Measurements from ENCODE around the gene LONP2. TPM values are rescaled to one million over a fixed set of nuclear protein-coding genes. Genes with fewer than 3 reads are reported as not detected.

The LONP2 gene
- total and polyA plus RNA-seq, 2 of the 13 experiments (the other 11 are each of a cell fraction or from before 2014, with no cell fraction given) = 39.2 to 63.3 TPM

GRCh38 chr16:48385253-48386150 is 141.4 kb downstream of the LONP2 start, which contains the start of gene SIAH1 (continued):
- TF ChIP-seq AHDC1 (CRISPR knock-in tag; IDR thresholded peaks at IDR 0.05; ENCODE audit: borderline replicate concordance) (no peak), ZNF280D (CRISPR knock-in tag; IDR thresholded peaks at IDR 0.05) (no peak), ZC3H13 (CRISPR knock-in tag; IDR thresholded peaks at IDR 0.05) (peak; percentile 62), GATA4 (IDR thresholded peaks at IDR 0.05; ENCODE audit: borderline replicate concordance, low read depth) (no peak), ZNF557 (CRISPR knock-in tag; IDR thresholded peaks at IDR 0.05) (no peak), NFYB (CRISPR knock-in tag; IDR thresholded peaks at IDR 0.05) (no peak), NR2C2 (CRISPR knock-in tag; IDR thresholded peaks at IDR 0.05; ENCODE audit: borderline replicate concordance) (no peak), HMG20B (CRISPR knock-in tag; conservative IDR thresholded peaks at IDR 0.05) (no peak), PREB (CRISPR knock-in tag; IDR thresholded peaks at IDR 0.05) (no peak), ZNF274 (CRISPR knock-in tag; IDR thresholded peaks at IDR 0.05) (peak; percentile 53; the same call in 1 of the 2 replicates)
